Fibroblast of mammary gland (primary cell): ENCODE measurements around the gene NANOS2.
A peak's percentile ranks its signal among the peaks of the same experiment; 100 is the strongest.

ENCODE experiments used
- DNase-seq: peaks from one replicate; pipeline ENCODE4 v3.0.0-alpha.2; 2010; ENCODE audit warnings: low read depth
- H3K4me3 ChIP-seq: 2 replicates; pipeline ENCODE4 v1.5.1; 2011; ENCODE audit warnings: low read depth, mild to moderate bottlenecking, low read length, moderate library complexity; ENCODE audit not compliant: control insufficient read depth
- TF ChIP-seq, protein P1 (sequence below): conservative IDR thresholded peaks from 2 replicates; pipeline ENCODE4 v1.5.1; 2011; ENCODE audit warnings: low read depth, low read length, inconsistent platforms; ENCODE audit not compliant: control insufficient read depth, insufficient read depth

The NANOS2 gene

DNA sequence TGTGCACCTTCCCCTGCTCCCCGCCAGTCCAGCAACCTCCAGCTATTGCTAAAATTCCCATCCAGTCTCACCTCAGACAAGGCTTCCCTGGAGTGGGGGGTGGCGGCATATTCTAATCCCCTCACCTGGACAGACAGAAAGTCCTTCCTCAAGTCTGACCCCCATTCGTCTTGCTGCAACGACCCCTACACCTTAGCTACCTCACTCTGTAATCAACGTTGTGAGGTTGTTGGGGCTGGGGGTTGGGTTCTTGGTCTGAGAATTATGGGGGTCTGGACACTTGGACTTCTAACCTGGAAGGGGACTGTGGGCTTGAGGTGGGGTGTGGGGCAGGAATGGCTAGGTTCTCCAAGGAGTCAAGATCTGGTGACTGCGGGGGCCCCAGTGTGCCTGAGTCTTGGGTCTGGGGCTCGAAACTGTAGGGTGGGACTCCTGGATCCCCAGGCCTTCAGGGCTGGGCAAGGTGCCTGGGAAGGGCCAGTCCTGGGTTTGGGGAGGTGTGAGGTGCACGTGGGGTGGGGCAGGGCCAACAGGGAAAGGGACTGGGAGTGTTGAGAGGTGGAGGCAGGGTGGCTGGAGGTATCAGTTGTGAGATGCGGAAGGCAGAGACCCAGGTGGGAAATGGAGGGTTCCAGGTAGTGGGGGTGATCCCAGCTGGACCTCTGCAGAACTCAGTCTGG, 49.2 kb downstream of the NANOS2 start:
- no peak for DNase-seq
- TF ChIP-seq, protein P1, sequence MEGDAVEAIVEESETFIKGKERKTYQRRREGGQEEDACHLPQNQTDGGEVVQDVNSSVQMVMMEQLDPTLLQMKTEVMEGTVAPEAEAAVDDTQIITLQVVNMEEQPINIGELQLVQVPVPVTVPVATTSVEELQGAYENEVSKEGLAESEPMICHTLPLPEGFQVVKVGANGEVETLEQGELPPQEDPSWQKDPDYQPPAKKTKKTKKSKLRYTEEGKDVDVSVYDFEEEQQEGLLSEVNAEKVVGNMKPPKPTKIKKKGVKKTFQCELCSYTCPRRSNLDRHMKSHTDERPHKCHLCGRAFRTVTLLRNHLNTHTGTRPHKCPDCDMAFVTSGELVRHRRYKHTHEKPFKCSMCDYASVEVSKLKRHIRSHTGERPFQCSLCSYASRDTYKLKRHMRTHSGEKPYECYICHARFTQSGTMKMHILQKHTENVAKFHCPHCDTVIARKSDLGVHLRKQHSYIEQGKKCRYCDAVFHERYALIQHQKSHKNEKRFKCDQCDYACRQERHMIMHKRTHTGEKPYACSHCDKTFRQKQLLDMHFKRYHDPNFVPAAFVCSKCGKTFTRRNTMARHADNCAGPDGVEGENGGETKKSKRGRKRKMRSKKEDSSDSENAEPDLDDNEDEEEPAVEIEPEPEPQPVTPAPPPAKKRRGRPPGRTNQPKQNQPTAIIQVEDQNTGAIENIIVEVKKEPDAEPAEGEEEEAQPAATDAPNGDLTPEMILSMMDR: no peak

DNA sequence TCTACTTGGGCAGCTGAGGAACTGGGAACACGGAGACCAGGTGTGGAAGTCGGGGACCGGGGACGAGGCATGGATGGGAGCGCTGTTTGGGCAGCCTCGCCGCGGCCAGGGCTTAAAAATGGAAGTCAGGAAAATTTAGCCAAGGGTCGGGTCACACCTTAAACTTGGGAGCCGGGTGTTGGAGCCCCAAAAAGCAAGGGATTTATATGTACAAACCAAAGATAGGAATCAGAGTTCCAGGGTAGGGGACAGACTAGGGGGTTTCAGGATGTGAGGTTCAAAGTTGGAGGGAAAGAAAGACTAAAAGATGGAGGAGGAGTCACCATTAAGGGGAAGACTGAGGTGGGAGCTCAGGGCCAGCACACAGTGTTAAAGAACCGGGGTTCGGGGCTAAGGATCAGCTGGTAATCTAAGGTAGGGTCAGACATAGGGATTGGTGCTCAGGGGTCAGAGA, 49.9 kb downstream of the NANOS2 start:
- no peak for DNase-seq
- TF ChIP-seq, protein P1: no peak
- H3K4me3 ChIP-seq: no peak overlapping the region

More for the DNA sequence above, 49.2 kb downstream of the NANOS2 start:
- no peak overlapping the region for H3K4me3 ChIP-seq

- TF ChIP-seq, protein P1: no peak
- peak within 1 kb of the TSS; percentile 47 for H3K4me3 ChIP-seq
- DNase-seq: peak; percentile 38
Measured at GRCh38 chr19:45863840-45864628, 50.5 kb downstream of the NANOS2 start, which contains the start of gene FOXA3. FOXA3 (plus strand) TSS chr19:45864326; CDS start chr19:45864457, 131 bp downstream.

- H3K4me3 ChIP-seq: peak overlapping the region; percentile 47
- TF ChIP-seq, protein P1: no peak
- DNase-seq: no peak
Measured at GRCh38 chr19:45863335-45863839, 51.2 kb downstream of the NANOS2 start.
